H1 (cell line): ENCODE data around the gene DPYD. TPM values are rescaled to one million over a fixed set of nuclear protein-coding genes. Genes with fewer than 3 reads are reported as not detected.

Experiments
- BRCA1 ChIP-seq: IDR thresholded peaks from 2 replicates; pipeline ENCODE4 v1.6.1; 2012; ENCODE audit warnings: low read depth, low read length, improper control_type of control experiment
- CHD7 ChIP-seq: fragments of 300-600 bp; sonication (generic); IDR thresholded peaks from 2 replicates; pipeline ENCODE4 v1.7.1; 2012; ENCODE audit warnings: low read length, moderate library complexity, mild to moderate bottlenecking, inconsistent platforms; ENCODE audit not compliant: insufficient replicate concordance
- EGR1 ChIP-seq: IDR thresholded peaks from 2 replicates; pipeline ENCODE4 v1.6.1; 2011; ENCODE audit warnings: low read depth, low read length, borderline replicate concordance
- NRF1 ChIP-seq: IDR thresholded peaks from 2 replicates; pipeline ENCODE4 v1.6.1; 2011; ENCODE audit warnings: mild to moderate bottlenecking, low read depth, low read length, improper control_type of control experiment
- YY1 ChIP-seq: IDR thresholded peaks from 2 replicates; pipeline ENCODE4 v1.6.1; 2011; ENCODE audit warnings: low read depth, mild to moderate bottlenecking, low read length
- polyA plus RNA-seq, 7 experiments: library from polyadenylated mRNA; depleted of rRNA in 3 of 7; stranded (reverse) in 5 of 7; unstranded in 2 of 7; fragments of >200 nt in 5 of 7; fragments of 200-250 nt in 2 of 7; gene quantifications; 1 replicate in 5 of 7; 2 replicates in 1 of 7; 4 replicates in 1 of 7; pipeline versions ENCODE4 v1.2.1 to v1.2.3, GENCODE V29; 2011 to 2013; ENCODE audit warnings: missing spikeins in 2 of 7, mixed read lengths in 2 of 7
- total RNA-seq: library from RNA; stranded (reverse); fragmentation: NEBNext Ultra II Directional; extraction: Animal tissue kit (Norgen Biotek cat#: 25700); gene quantifications from 2 replicates; pipeline ENCODE4 v1.2.1, GENCODE V29; 2021

DPYD gene
- total and polyA plus RNA-seq, 2 of the 8 experiments (the other 6 are each of a cell fraction or from before 2014, with no cell fraction given) = 0.29 to 0.73 TPM

GRCh38 chr1:97812076-97812475, 108.8 kb downstream of the DPYD start (continued):
- TF ChIP-seq NRF1 (no peak), EGR1 (no peak), CHD7 (no peak), YY1 (no peak), BRCA1 (no peak)
